ENCODE data around the gene SLX4IP.

DNA sequence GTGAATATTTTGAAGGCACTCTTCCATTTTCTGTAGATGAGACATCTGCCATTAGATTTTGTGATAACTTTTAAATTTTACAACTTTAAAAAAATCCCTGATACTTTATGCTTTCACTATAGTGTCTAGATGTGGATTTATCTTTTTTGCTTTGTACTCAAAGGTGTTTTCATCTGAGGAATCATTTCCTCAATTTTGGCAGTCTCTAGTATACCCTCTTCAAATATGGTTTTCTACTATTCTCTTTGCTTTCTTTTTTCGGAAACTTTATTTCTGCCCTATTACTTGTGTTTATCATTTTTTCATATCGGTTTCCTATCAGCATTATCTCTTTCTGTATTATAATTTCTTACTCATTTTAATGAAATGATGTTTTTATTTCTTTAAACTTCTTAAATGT, 62.2 kb downstream of the SLX4IP start:
- TF ChIP-seq, protein P1, sequence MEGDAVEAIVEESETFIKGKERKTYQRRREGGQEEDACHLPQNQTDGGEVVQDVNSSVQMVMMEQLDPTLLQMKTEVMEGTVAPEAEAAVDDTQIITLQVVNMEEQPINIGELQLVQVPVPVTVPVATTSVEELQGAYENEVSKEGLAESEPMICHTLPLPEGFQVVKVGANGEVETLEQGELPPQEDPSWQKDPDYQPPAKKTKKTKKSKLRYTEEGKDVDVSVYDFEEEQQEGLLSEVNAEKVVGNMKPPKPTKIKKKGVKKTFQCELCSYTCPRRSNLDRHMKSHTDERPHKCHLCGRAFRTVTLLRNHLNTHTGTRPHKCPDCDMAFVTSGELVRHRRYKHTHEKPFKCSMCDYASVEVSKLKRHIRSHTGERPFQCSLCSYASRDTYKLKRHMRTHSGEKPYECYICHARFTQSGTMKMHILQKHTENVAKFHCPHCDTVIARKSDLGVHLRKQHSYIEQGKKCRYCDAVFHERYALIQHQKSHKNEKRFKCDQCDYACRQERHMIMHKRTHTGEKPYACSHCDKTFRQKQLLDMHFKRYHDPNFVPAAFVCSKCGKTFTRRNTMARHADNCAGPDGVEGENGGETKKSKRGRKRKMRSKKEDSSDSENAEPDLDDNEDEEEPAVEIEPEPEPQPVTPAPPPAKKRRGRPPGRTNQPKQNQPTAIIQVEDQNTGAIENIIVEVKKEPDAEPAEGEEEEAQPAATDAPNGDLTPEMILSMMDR (IDR thresholded peaks at IDR 0.05; ENCODE audit: low read depth, low read length), result no peak
- TF ChIP-seq MYC (IDR thresholded peaks at IDR 0.05; ENCODE audit: low read depth, low read length) (no peak), POLR2A (IDR thresholded peaks at IDR 0.05; ENCODE audit: extremely low read depth, insufficient read length) (no peak)
